Central memory CD8-positive, alpha-beta T cell (primary cell): ENCODE data around the gene KLHL36.
"Not testable (repeated sequence)": the region's sequence is repeated elsewhere in the genome, so short reads cannot be mapped to it uniquely, and the experiment has no call there.

Experiments
- ATAC-seq: fragments of 150-1000 bp; cut with Tn5 transposase; replicated peaks from 2 replicates; pipeline ENCODE4 v1.10.0; 2022; ENCODE audit warnings: mild to moderate bottlenecking, moderate FRiP score, moderate number of reproducible peaks; ENCODE audit not compliant: poor library complexity, severe bottlenecking; ENCODE audit errors: extremely low read depth
- DNase-seq, 2 donors: peaks; one replicate each; pipeline ENCODE4 v3.0.0; 2021; ENCODE audit warnings: low spot score in 2 of 2
- H3K27ac Mint-ChIP-seq: one replicate; pipeline ENCODE4 v1.8.0; 2022; ENCODE audit warnings: low read depth, mild to moderate bottlenecking, moderate library complexity, mixed read lengths
- H3K27me3 Mint-ChIP-seq: one replicate; pipeline ENCODE4 v1.8.0; 2022; ENCODE audit warnings: mixed read lengths
- H3K36me3 Mint-ChIP-seq: one replicate; pipeline ENCODE4 v1.8.0; 2022; ENCODE audit warnings: mild to moderate bottlenecking, moderate library complexity, mixed read lengths; ENCODE audit not compliant: insufficient read depth
- H3K4me1 Mint-ChIP-seq: one replicate; pipeline ENCODE4 v1.8.0; 2022; ENCODE audit warnings: mixed read lengths
- H3K4me3 Mint-ChIP-seq: one replicate; pipeline ENCODE4 v1.8.0; 2022; ENCODE audit warnings: mild to moderate bottlenecking, moderate library complexity, mixed read lengths
- H3K9me3 Mint-ChIP-seq: one replicate; pipeline ENCODE4 v1.8.0; 2022; ENCODE audit warnings: mixed read lengths

The KLHL36 gene

GRCh38 chr16:84618581-84619460 is 29.5 kb upstream of the KLHL36 start:
- ATAC-seq (no peak), DNase-seq (no peak)
- Mint-ChIP-seq H3K27me3 (no peaks in the 10 kb centered on the region), H3K4me1 (peaks cover 51% of the 10 kb centered on the region), H3K9me3 (no peaks in the 10 kb centered on the region), H3K36me3 (peaks cover 34% of the 10 kb centered on the region), H3K27ac (peak overlapping the region; percentile 88), H3K4me3 (peak overlapping the region; percentile 97)

DNA sequence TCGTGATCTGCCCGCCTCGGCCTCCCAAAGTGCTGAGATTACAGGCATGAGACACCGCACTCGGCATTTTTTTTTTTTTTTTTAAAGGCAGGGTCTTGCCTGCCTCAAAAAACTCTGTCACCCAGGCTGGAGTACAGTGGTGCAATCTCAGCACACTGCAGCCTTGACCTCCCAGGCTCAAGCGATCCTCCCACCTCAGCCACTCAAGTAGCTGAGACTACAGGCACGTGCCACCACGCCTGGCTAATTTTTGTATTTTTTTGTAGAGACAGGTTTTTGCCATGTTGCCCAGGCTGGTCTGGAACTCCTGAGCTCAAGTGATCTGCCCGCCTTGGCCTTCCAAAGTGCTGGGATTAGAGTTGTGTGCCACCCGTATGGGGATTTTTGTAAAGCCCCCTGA is 27.4 kb upstream of the KLHL36 start:
- DNase-seq, H3K4me3 Mint-ChIP-seq, ATAC-seq, H3K27me3 Mint-ChIP-seq, H3K27ac Mint-ChIP-seq, H3K9me3 Mint-ChIP-seq: not testable (repeated sequence)
- Mint-ChIP-seq H3K36me3 (peaks cover 15% of the 10 kb centered on the region), H3K4me1 (peaks cover 32% of the 10 kb centered on the region)

- H3K27ac Mint-ChIP-seq = no peak overlapping the region
Observed at GRCh38 chr16:84625556-84625955, 22.8 kb upstream of the KLHL36 start.

GRCh38 chr16:84628226-84628731 is 20.0 kb upstream of the KLHL36 start:
- H3K9me3 Mint-ChIP-seq = no peaks in the 10 kb centered on the region
- ATAC-seq (no peak), DNase-seq (no peak)

More at GRCh38 chr16:84625556-84625955, 22.8 kb upstream of the KLHL36 start:
- Mint-ChIP-seq H3K36me3 (no peaks in the 10 kb centered on the region), H3K4me1 (peaks cover under 1% of the 10 kb centered on the region), H3K27me3 (no peaks in the 10 kb centered on the region), H3K4me3 (no peak overlapping the region), H3K9me3 (no peaks in the 10 kb centered on the region)
- DNase-seq = no peak
- no peak for ATAC-seq

DNA sequence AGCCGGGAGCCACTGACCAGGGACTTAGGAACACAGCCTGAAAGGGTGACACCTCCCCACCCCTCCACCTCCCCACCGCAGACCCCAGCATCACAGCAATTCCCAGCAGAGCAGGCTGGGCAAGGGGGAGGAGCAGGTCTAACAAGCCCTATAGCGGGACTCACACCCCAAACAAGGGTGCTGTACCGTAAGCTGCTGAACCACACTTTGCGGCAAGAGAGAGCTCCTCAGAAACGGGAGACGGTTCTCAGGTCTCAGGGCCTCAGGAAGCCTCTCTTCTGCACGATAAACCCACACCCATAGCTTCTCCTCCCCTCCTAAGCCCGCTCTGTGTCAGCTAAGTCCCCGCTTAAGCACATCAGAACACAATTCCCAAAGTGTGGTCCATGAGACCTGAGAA is 18.7 kb upstream of the KLHL36 start:
- no peaks in the 10 kb centered on the region for H3K36me3 Mint-ChIP-seq
- peaks cover 11% of the 10 kb centered on the region for H3K4me1 Mint-ChIP-seq
- H3K9me3 Mint-ChIP-seq = no peaks in the 10 kb centered on the region
- no peak overlapping the region for H3K27ac Mint-ChIP-seq
- H3K4me3 Mint-ChIP-seq = no peak overlapping the region
- no peak for ATAC-seq
- DNase-seq = no peak
- H3K27me3 Mint-ChIP-seq = no peaks in the 10 kb centered on the region

More at GRCh38 chr16:84628226-84628731, 20.0 kb upstream of the KLHL36 start:
- H3K4me1 Mint-ChIP-seq = peaks cover 11% of the 10 kb centered on the region
- H3K36me3 Mint-ChIP-seq = no peaks in the 10 kb centered on the region
- no peak overlapping the region for H3K27ac Mint-ChIP-seq
- H3K4me3 Mint-ChIP-seq = no peak overlapping the region
- no peaks in the 10 kb centered on the region for H3K27me3 Mint-ChIP-seq

- H3K36me3 Mint-ChIP-seq = no peaks in the 10 kb centered on the region
- no peak overlapping the region for H3K4me3 Mint-ChIP-seq
- H3K9me3 Mint-ChIP-seq = no peaks in the 10 kb centered on the region
- DNase-seq (no peak), ATAC-seq (no peak)
- no peak overlapping the region for H3K27ac Mint-ChIP-seq
- peaks cover 11% of the 10 kb centered on the region for H3K4me1 Mint-ChIP-seq
- no peaks in the 10 kb centered on the region for H3K27me3 Mint-ChIP-seq
Observed at GRCh38 chr16:84630009-84630408, 18.3 kb upstream of the KLHL36 start.

- no peaks in the 10 kb centered on the region for H3K27me3 Mint-ChIP-seq
- DNase-seq (no peak), ATAC-seq (no peak)
- no peaks in the 10 kb centered on the region for H3K9me3 Mint-ChIP-seq
- no peaks in the 10 kb centered on the region for H3K36me3 Mint-ChIP-seq
- peaks cover 11% of the 10 kb centered on the region for H3K4me1 Mint-ChIP-seq
- H3K4me3 Mint-ChIP-seq = no peak overlapping the region
- no peak overlapping the region for H3K27ac Mint-ChIP-seq
Observed at GRCh38 chr16:84630446-84631152, 17.7 kb upstream of the KLHL36 start.

DNA sequence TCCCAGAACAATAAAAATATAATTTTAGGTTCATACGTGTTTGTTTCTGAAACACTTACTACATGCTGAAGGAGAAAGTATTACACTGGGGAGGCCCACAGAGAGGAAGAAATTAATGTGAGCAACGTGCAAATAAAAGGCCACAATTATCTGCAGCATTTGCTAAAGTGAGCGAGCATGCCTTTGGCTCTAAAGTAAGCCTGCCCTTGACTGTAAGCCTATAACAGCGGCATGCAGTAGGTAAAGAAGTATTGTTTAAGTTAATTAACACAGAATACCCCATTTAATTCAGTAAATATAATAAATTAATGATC is 17.2 kb upstream of the KLHL36 start:
- H3K4me3 Mint-ChIP-seq = no peak overlapping the region
- no peak overlapping the region for H3K27ac Mint-ChIP-seq
- no peaks in the 10 kb centered on the region for H3K27me3 Mint-ChIP-seq
- peaks cover 11% of the 10 kb centered on the region for H3K4me1 Mint-ChIP-seq
- ATAC-seq (no peak), DNase-seq (no peak)
- no peaks in the 10 kb centered on the region for H3K9me3 Mint-ChIP-seq
- no peaks in the 10 kb centered on the region for H3K36me3 Mint-ChIP-seq

DNA sequence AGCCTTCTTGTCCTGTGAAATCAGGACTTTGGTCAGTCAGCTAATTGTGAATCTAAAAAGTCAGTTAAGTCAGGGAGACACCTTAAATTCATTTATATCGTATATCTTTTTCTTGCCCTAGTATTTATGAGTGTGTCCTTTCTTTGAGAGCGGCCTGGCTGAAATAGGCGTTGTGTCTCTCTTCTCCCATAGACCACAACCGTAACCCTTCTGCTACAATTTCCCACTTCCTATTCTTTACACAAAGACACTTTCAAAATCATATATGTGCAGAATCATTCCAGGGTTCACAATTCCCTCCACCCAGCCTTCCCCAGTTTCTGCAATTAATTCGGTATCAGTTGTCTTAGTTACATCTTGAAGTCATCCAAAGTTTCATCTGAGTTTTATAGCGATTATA is 16.4 kb upstream of the KLHL36 start:
- H3K27ac Mint-ChIP-seq = no peak overlapping the region
- H3K9me3 Mint-ChIP-seq = no peaks in the 10 kb centered on the region
- peaks cover 11% of the 10 kb centered on the region for H3K4me1 Mint-ChIP-seq
- no peak overlapping the region for H3K4me3 Mint-ChIP-seq
- ATAC-seq = no peak
- no peaks in the 10 kb centered on the region for H3K27me3 Mint-ChIP-seq
- no peak for DNase-seq
- H3K36me3 Mint-ChIP-seq = no peaks in the 10 kb centered on the region

- not testable (repeated sequence) for H3K4me3 Mint-ChIP-seq, DNase-seq, H3K27ac Mint-ChIP-seq, H3K9me3 Mint-ChIP-seq, H3K36me3 Mint-ChIP-seq, H3K27me3 Mint-ChIP-seq, ATAC-seq
- H3K4me1 Mint-ChIP-seq = peaks cover 11% of the 10 kb centered on the region
Observed at GRCh38 chr16:84632862-84633261, 15.4 kb upstream of the KLHL36 start.

- H3K36me3 Mint-ChIP-seq = no peaks in the 10 kb centered on the region
- no peak for DNase-seq
- H3K4me3 Mint-ChIP-seq = no peak overlapping the region
- no peak overlapping the region for H3K27ac Mint-ChIP-seq
- H3K4me1 Mint-ChIP-seq = peaks cover 11% of the 10 kb centered on the region
- ATAC-seq = no peak
- H3K9me3 Mint-ChIP-seq = no peaks in the 10 kb centered on the region
- no peaks in the 10 kb centered on the region for H3K27me3 Mint-ChIP-seq
Observed at GRCh38 chr16:84633622-84634021, 14.7 kb upstream of the KLHL36 start.

DNA sequence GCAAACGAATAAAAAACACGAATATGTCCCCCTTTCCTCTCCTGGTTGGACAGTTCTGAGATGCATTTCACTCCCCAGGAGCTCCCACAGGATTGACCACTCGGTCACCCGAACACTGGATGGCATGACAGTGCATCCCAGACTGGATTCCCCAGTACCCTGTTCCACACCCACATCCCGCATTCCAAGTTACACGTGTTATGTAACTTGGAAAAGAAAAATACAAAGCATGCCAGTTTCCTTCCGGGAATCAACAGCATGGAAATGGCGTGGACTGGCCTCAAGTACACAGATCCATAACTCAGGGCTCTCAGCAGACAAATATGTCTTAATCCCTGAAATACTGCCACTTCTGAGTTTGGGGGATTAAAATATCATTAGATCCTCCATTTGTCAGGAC is 12.6 kb upstream of the KLHL36 start:
- H3K36me3 Mint-ChIP-seq = no peaks in the 10 kb centered on the region
- H3K9me3 Mint-ChIP-seq = no peaks in the 10 kb centered on the region
- ATAC-seq (no peak), DNase-seq (no peak)
- peaks cover 14% of the 10 kb centered on the region for H3K4me1 Mint-ChIP-seq
- H3K27ac Mint-ChIP-seq = no peak overlapping the region
- no peak overlapping the region for H3K4me3 Mint-ChIP-seq
- no peaks in the 10 kb centered on the region for H3K27me3 Mint-ChIP-seq

DNA sequence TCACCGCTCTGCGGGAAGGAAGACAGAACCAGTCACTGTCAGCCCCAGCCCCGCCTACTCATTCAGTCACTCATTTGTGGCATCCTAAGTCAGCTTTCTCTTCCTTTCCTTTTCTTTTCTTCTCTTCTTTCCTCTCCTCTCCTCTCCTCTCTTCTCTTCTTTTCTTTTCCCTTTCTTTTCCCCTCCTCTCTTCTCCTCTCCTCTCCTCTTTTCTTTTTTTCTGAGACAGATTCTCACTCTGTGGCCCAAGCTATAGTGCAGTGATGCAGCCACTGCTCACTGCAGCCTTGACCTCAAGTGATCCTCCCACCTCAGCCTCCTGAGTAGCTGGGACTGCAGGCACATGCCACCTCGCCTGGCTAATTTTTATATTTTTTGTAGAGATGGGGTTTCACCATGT is 10.6 kb upstream of the KLHL36 start:
- DNase-seq (no peak), ATAC-seq (no peak)
- Mint-ChIP-seq H3K9me3 (no peaks in the 10 kb centered on the region), H3K36me3 (no peaks in the 10 kb centered on the region), H3K4me1 (peaks cover 15% of the 10 kb centered on the region), H3K27ac (no peak overlapping the region), H3K27me3 (no peaks in the 10 kb centered on the region), H3K4me3 (no peak overlapping the region)
